Kidney (tissue), 14 donors: ENCODE data around the gene FHOD3. TPM values are rescaled to one million over a fixed set of nuclear protein-coding genes. Genes with fewer than 3 reads are reported as not detected.

ENCODE experiments used
- DNase-seq, 5 donors: peaks; one replicate each; pipeline ENCODE4 v3.0.0-alpha.2; 2013 to 2020
- FAIRE-seq: peaks from 2 replicates; lab custom pipeline; 2012; peaks lifted over from hg19 to GRCh38; lab: Jason Lieb, UNC
- H3K27ac ChIP-seq, 2 donors: one replicate each; pipeline ENCODE4 v1.7.0; 2013; ENCODE audit warnings: low read depth in 2 of 2, low read length in 2 of 2, inconsistent platforms in 1 of 2
- H3K27me3 ChIP-seq: one replicate; pipeline ENCODE4 v1.7.1; 2013; ENCODE audit warnings: low read length, inconsistent platforms; ENCODE audit not compliant: control insufficient read depth, insufficient read depth
- H3K36me3 ChIP-seq, 3 donors: one replicate each; pipeline versions ENCODE4 v1.7.0 to v1.7.1; 2013; ENCODE audit warnings: low read length in 3 of 3, control low read depth in 1 of 3, inconsistent platforms in 1 of 3; ENCODE audit not compliant: insufficient read depth in 3 of 3, control insufficient read depth in 2 of 3
- H3K4me1 ChIP-seq, 3 donors: one replicate each; pipeline versions ENCODE4 v1.7.0 to v1.7.1; 2013; ENCODE audit warnings: low read length in 3 of 3, inconsistent platforms in 1 of 3, low read depth in 1 of 3; ENCODE audit not compliant: control insufficient read depth in 2 of 3, insufficient read depth in 2 of 3
- H3K4me3 ChIP-seq, 3 donors: one replicate each; pipeline versions ENCODE4 v1.7.0 to v1.8.1; 2013; ENCODE audit warnings: low read length in 3 of 3, control low read depth in 1 of 3, inconsistent platforms in 1 of 3
- H3K9ac ChIP-seq, 3 donors: one replicate each; pipeline versions ENCODE4 v1.7.0 to v1.7.1; 2013; ENCODE audit warnings: low read length in 3 of 3, control low read depth in 1 of 3, inconsistent platforms in 1 of 3
- H3K9me3 ChIP-seq, 3 donors: one replicate each; pipeline versions ENCODE4 v1.7.0 to v1.7.1; 2013; ENCODE audit warnings: low read length in 3 of 3, control low read depth in 1 of 3, inconsistent platforms in 1 of 3; ENCODE audit not compliant: control insufficient read depth in 2 of 3, insufficient read depth in 1 of 3
- CTCF ChIP-seq: IDR thresholded peaks from 3 replicates; pipeline ENCODE4 v1.5.1; 2012; ENCODE audit warnings: mild to moderate bottlenecking, moderate library complexity, borderline replicate concordance; ENCODE audit not compliant: insufficient read depth; ENCODE audit errors: extremely low read depth
- intact Hi-C: fragments of 100-400 bp; cut with DNase I; formaldehyde crosslinking; loops from one replicate; pipeline ENCODE4 v1.11.1; 2022
- polyA plus RNA-seq: library from polyadenylated mRNA; stranded (reverse); fragments of 350-450 nt; fragmentation: Illumina TruSeq; extraction: RNeasy Lipid Tissue Mini Kit (QIAGEN cat#74804); gene quantifications from one replicate; pipeline ENCODE4 v1.2.3, GENCODE V29; 2014; ENCODE audit warnings: low read depth, low replicate concordance; ENCODE audit not compliant: insufficient read depth
- total RNA-seq: library from RNA; stranded (reverse); fragmentation: NEBNext Ultra II Directional; extraction: Animal tissue kit (Norgen Biotek cat#: 25700); gene quantifications from one replicate; pipeline ENCODE4 v1.2.1, GENCODE V29; 2021
- donor health status: control.
- donor health status: control.
- donor health status: control.
- donor health status: control.
- donor health status: control.
- donor health status: DM: yes; HTN: yes; CAD: no.
- donor health status: Normal renal cell carcinoma (clear cell type).

The FHOD3 gene
- total and polyA plus RNA-seq, 2 donors from 2014 or later = 21.5 to 28.0 TPM

GRCh38 chr18:36365836-36366775, 68.6 kb downstream of the FHOD3 start:
- FAIRE-seq (no peak), DNase-seq (no peak)
- Histone ChIP-seq H3K27ac (no peak overlapping the region), H3K4me1 (peaks cover 0 to 3% (median 0%) of the 10 kb centered on the region in 3 donors), H3K9me3 (no peaks in the 10 kb centered on the region), H3K4me3 (no peak overlapping the region), H3K27me3 (no peaks in the 10 kb centered on the region), H3K36me3 (no peaks in the 10 kb centered on the region), H3K9ac (no peak overlapping the region)
- TF ChIP-seq CTCF = no peak
- intact Hi-C loops = no loop called here

- no peaks in the 10 kb centered on the region for H3K27me3 ChIP-seq
- DNase-seq (no peak), FAIRE-seq (no peak)
- intact Hi-C loops = no loop called here
- peaks cover 0 to 6% (median 6%) of the 10 kb centered on the region in 3 donors for H3K4me1 ChIP-seq
- H3K27ac ChIP-seq = no peak overlapping the region
- no peaks in the 10 kb centered on the region for H3K9me3 ChIP-seq
- H3K9ac ChIP-seq = no peak overlapping the region
- TF ChIP-seq CTCF = no peak
- no peaks in the 10 kb centered on the region for H3K36me3 ChIP-seq
- H3K4me3 ChIP-seq = no peak overlapping the region
These were observed 69.7 kb downstream of the FHOD3 start for GRCh38 chr18:36366994-36367839.

GRCh38 chr18:36368889-36369288, 71.4 kb downstream of the FHOD3 start:
- no peaks in the 10 kb centered on the region for H3K27me3 ChIP-seq
- FAIRE-seq (no peak), DNase-seq (no peak)
- no peak overlapping the region for H3K27ac ChIP-seq
- peaks cover 0 to 11% (median 11%) of the 10 kb centered on the region in 3 donors for H3K4me1 ChIP-seq
- H3K36me3 ChIP-seq = no peaks in the 10 kb centered on the region
- no peak for TF ChIP-seq CTCF
- no peaks in the 10 kb centered on the region for H3K9me3 ChIP-seq
- intact Hi-C loops = no loop called here
- no peak overlapping the region for H3K4me3 ChIP-seq
- H3K9ac ChIP-seq = no peak overlapping the region
